ENCODE measurements around the gene S100A9. TPM values are rescaled to one million over a fixed set of nuclear protein-coding genes. Genes with fewer than 3 reads are reported as not detected.

Gene S100A9
- total RNA-seq, 1 experiment from 2014 or later = 0.44 TPM

DNA sequence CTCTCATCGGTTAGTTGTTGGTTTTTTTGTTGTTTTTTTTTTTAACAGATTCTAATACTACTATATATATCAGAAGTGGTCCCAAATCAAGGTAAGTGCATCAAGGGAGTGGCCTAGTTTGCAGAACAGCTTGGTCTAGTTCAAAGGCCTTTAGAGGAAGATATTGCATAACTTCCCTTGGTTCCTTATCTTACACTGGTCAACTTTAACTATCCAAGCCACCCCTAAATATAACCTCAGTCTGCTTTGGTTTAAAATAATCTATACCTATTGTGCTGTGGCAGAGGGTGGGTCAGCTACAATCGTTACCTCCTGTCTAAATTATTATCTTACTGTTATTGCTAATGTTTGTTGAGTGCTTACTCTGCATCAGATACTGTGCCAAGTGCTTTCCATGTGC is 10.8 kb downstream of the S100A9 start:
- Histone ChIP-seq H3K4me1 (ENCODE audit: control insufficient read depth, insufficient read depth, low read length) (no peaks in the 10 kb centered on the region), H3K9me3 (ENCODE audit: control insufficient read depth, insufficient read depth, low read depth, low read length) (no peaks in the 10 kb centered on the region), H3K27ac (ENCODE audit: low read length) (no peak overlapping the region), H3K27me3 (ENCODE audit: control insufficient read depth, insufficient read depth, low read length) (no peaks in the 10 kb centered on the region), H3K36me3 (ENCODE audit: control insufficient read depth, insufficient read depth, low read length) (no peaks in the 10 kb centered on the region), H3K4me3 (ENCODE audit: low read depth in 2 of 2, low read length in 2 of 2) (no peak overlapping the region)
- DNase-seq (ENCODE audit: low read depth, low spot score) (no peak), ATAC-seq (no peak)
- BruUV-seq (replicated peaks) = no TSS peak
- TF ChIP-seq POLR2AphosphoS5 (IDR thresholded peaks at IDR 0.05; ENCODE audit: low read depth, low read length) (no peak), REST (IDR thresholded peaks at IDR 0.05; ENCODE audit: insufficient read depth in 1 of 2, low read depth in 2 of 2, low read length in 1 of 2) (no peak), SIN3A (IDR thresholded peaks at IDR 0.05; ENCODE audit: borderline replicate concordance, insufficient read depth, low read depth, low read length) (no peak), TCF7L2 (IDR thresholded peaks at IDR 0.05; ENCODE audit: low read depth, low read length) (no peak)
- TF ChIP-seq, protein P1, sequence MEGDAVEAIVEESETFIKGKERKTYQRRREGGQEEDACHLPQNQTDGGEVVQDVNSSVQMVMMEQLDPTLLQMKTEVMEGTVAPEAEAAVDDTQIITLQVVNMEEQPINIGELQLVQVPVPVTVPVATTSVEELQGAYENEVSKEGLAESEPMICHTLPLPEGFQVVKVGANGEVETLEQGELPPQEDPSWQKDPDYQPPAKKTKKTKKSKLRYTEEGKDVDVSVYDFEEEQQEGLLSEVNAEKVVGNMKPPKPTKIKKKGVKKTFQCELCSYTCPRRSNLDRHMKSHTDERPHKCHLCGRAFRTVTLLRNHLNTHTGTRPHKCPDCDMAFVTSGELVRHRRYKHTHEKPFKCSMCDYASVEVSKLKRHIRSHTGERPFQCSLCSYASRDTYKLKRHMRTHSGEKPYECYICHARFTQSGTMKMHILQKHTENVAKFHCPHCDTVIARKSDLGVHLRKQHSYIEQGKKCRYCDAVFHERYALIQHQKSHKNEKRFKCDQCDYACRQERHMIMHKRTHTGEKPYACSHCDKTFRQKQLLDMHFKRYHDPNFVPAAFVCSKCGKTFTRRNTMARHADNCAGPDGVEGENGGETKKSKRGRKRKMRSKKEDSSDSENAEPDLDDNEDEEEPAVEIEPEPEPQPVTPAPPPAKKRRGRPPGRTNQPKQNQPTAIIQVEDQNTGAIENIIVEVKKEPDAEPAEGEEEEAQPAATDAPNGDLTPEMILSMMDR (IDR thresholded peaks at IDR 0.05) = no peak
- in situ Hi-C loops (cut with HindIII; ENCODE audit: low pct_unique_long_range_greater_than_20kb, low sequenced_read_pairs) (loop anchor here (25.0 kb wide), 1 partner anchor 244 kb away; the partner anchor contains the start of genes S100A14 and S100A16), intact Hi-C loops (cut with micrococcal nuclease; ENCODE audit: unreplicated experiment) (no loop called here)
- POLR2A ChIA-PET = no interaction called here
- CTCF ChIA-PET = interaction anchor here (0.7 kb wide), 1 partner anchor 126 kb away, joined by 4 read pairs; no protein-coding TSS in a partner anchor

- H3K4me3 ChIP-seq (ENCODE audit: low read depth in 2 of 2, low read length in 2 of 2) = no peak overlapping the region
- peaks cover 4% of the 10 kb centered on the region; the same call in 1 of the 2 replicates for H3K27me3 ChIP-seq (ENCODE audit: control insufficient read depth, insufficient read depth, low read length)
- DNase-seq (ENCODE audit: low read depth, low spot score) (no peak), ATAC-seq (no peak)
- H3K4me1 ChIP-seq (ENCODE audit: control insufficient read depth, insufficient read depth, low read length) = no peaks in the 10 kb centered on the region
- intact Hi-C loops (cut with micrococcal nuclease; ENCODE audit: unreplicated experiment) (no loop called here), in situ Hi-C loops (cut with HindIII; ENCODE audit: low pct_unique_long_range_greater_than_20kb, low sequenced_read_pairs) (loop anchor here (25.0 kb wide), 1 partner anchor 242 kb away; the partner anchor contains the start of genes S100A14 and S100A16)
- no peaks in the 10 kb centered on the region for H3K9me3 ChIP-seq (ENCODE audit: control insufficient read depth, insufficient read depth, low read depth, low read length)
- no peak overlapping the region for H3K27ac ChIP-seq (ENCODE audit: low read length)
- H3K36me3 ChIP-seq (ENCODE audit: control insufficient read depth, insufficient read depth, low read length) = no peaks in the 10 kb centered on the region
- TF ChIP-seq TCF7L2 (IDR thresholded peaks at IDR 0.05; ENCODE audit: low read depth, low read length) (no peak), POLR2AphosphoS5 (IDR thresholded peaks at IDR 0.05; ENCODE audit: low read depth, low read length) (no peak), REST (IDR thresholded peaks at IDR 0.05; ENCODE audit: insufficient read depth in 1 of 2, low read depth in 2 of 2, low read length in 1 of 2) (no peak), SIN3A (IDR thresholded peaks at IDR 0.05; ENCODE audit: borderline replicate concordance, insufficient read depth, low read depth, low read length) (no peak)
- TF ChIP-seq, protein P1 (IDR thresholded peaks at IDR 0.05) = no peak
- ChIA-PET POLR2A (no interaction called here), CTCF (no interaction called here)
- BruUV-seq (replicated peaks) = no TSS peak
Observed at GRCh38 chr1:153370146-153370545, 12.5 kb downstream of the S100A9 start.

All from Panc1 (cell line).